Measurements from ENCODE around the gene LIPK. TPM values are rescaled to one million over a fixed set of nuclear protein-coding genes. Genes with fewer than 3 reads are reported as not detected.
"Not testable (repeated sequence)": the region's sequence is repeated elsewhere in the genome, so short reads cannot be mapped to it uniquely, and the experiment has no call there.

LIPK gene
- total RNA-seq, 4 donors from 2014 or later = not detected

DNA sequence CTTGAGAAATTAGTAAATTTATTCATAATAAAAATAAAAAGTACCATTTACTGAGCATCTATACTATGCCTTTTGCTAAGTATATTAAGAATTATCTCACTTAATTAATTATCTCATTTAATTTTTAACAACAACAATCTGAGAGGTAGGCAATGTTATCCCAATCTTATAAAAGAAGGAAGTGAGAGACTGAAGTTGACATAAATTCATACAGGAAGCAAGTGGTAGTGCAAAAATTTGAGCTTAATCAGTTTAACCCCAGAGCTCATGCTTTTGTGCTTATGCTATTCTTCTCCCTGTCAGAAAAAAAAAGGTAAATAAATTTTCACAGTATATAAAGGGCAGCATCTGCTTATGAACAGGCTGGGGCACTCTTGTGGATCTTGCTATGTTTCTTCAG is 44.5 kb upstream of the LIPK start:
- DNase-seq (ENCODE audit: extremely low spot score) = no peak
- H3K9me3 ChIP-seq = no peaks in the 10 kb centered on the region
- no peaks in the 10 kb centered on the region for H3K4me1 ChIP-seq
- intact Hi-C loops (cut with DNase I) = no loop called here
- H3K27me3 ChIP-seq = no peaks in the 10 kb centered on the region
- H3K36me3 ChIP-seq = no peaks in the 10 kb centered on the region
- no peak for TF ChIP-seq POLR2A (IDR thresholded peaks at IDR 0.05; ENCODE audit: low read depth)
- TF ChIP-seq EP300 (IDR thresholded peaks at IDR 0.05) = no peak
- TF ChIP-seq, protein P1, sequence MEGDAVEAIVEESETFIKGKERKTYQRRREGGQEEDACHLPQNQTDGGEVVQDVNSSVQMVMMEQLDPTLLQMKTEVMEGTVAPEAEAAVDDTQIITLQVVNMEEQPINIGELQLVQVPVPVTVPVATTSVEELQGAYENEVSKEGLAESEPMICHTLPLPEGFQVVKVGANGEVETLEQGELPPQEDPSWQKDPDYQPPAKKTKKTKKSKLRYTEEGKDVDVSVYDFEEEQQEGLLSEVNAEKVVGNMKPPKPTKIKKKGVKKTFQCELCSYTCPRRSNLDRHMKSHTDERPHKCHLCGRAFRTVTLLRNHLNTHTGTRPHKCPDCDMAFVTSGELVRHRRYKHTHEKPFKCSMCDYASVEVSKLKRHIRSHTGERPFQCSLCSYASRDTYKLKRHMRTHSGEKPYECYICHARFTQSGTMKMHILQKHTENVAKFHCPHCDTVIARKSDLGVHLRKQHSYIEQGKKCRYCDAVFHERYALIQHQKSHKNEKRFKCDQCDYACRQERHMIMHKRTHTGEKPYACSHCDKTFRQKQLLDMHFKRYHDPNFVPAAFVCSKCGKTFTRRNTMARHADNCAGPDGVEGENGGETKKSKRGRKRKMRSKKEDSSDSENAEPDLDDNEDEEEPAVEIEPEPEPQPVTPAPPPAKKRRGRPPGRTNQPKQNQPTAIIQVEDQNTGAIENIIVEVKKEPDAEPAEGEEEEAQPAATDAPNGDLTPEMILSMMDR (IDR thresholded peaks at IDR 0.05) = no peak
- TF ChIP-seq POLR2AphosphoS5 (IDR thresholded peaks at IDR 0.05) = no peak
- no peak overlapping the region for H3K27ac ChIP-seq (replicated peaks in 1 of 4)
- H3K4me3 ChIP-seq = no peak overlapping the region

DNA sequence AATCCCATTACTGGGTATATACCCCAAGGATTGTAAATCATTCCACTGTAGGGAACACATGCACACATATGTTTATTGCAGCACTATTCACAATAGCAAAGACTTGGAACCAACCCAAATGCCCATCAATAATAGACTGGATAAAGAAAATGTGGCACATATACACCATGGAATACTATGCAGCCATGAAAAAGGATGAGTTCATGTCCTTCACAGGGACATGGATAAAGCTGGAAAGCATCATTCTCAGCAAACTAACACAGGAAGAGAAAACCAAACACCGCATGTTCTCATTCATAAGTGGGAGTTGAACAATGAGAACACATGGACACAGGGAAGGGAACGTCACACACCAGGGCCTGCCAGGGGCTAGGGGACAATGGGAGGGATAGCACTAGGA is 42.9 kb upstream of the LIPK start:
- H3K27ac ChIP-seq (replicated peaks in 1 of 4); H3K36me3 ChIP-seq; H3K4me1 ChIP-seq; DNase-seq (ENCODE audit: extremely low spot score); intact Hi-C loops (cut with DNase I); H3K27me3 ChIP-seq; H3K4me3 ChIP-seq; H3K9me3 ChIP-seq: not testable (repeated sequence)
- WGBS = 91% methylated on average over 2 of the region's 2 CpGs

DNA sequence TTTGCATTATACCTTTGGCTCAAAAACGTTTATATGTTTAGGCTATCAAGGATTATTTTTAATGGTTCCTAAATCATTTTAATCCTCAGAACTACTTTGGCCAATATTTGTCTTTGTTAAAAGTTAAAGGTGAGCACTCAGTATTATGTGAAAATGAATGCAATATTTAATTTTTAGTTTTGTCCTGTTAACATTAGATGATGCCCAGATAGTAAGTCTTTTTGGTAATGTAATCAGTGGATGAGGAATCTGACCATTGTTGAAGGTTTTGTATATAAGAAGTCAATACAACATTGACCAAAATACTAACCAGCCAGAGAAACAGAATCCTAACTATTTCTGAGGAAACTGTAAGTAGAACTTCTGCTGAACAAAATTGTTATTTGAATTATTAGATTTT is 41.9 kb upstream of the LIPK start, which contains the start of gene LIPF:
LIPF (plus strand) TSS at position 301 of the 400 bp plus-strand sequence. CDS start 2,856 bp downstream, outside the sequence.
- WGBS = 28% methylated on average over 1 of the region's 1 CpG
- intact Hi-C loops (cut with DNase I) = no loop called here
- TF ChIP-seq EP300 (IDR thresholded peaks at IDR 0.05) (no peak), POLR2A (IDR thresholded peaks at IDR 0.05; ENCODE audit: low read depth) (no peak), POLR2AphosphoS5 (IDR thresholded peaks at IDR 0.05) (no peak)
- TF ChIP-seq, protein P1 (IDR thresholded peaks at IDR 0.05) = no peak
- Histone ChIP-seq H3K9me3 (no peaks in the 10 kb centered on the region), H3K36me3 (no peaks in the 10 kb centered on the region), H3K4me3 (no peak within 1 kb of the TSS), H3K27ac (replicated peaks in 1 of 4) (no peak within 1 kb of the TSS), H3K4me1 (no peaks in the 10 kb centered on the region), H3K27me3 (no peaks in the 10 kb centered on the region)
- DNase-seq (ENCODE audit: extremely low spot score) = no peak

DNA sequence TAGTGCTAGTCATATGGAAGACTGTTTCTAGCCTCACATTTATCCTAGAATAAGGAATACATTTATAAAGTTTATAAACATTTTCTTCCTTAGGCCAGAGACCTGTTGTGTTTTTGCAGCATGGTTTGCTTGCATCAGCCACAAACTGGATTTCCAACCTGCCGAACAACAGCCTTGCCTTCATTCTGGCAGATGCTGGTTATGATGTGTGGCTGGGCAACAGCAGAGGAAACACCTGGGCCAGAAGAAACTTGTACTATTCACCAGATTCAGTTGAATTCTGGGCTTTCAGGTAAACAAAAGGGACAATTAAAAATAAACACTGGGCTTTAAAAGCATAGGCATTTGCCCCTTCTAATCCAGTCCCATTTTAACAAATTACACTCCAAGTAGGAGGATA is 37.6 kb upstream of the LIPK start:
- H3K4me3 ChIP-seq = no peak overlapping the region
- WGBS = 75% methylated on average over 1 of the region's 1 CpG
- no peak overlapping the region for H3K27ac ChIP-seq (replicated peaks in 1 of 4)
- no peaks in the 10 kb centered on the region for H3K4me1 ChIP-seq
- no peaks in the 10 kb centered on the region for H3K9me3 ChIP-seq
- H3K36me3 ChIP-seq = no peaks in the 10 kb centered on the region
- intact Hi-C loops (cut with DNase I) = no loop called here
- no peaks in the 10 kb centered on the region for H3K27me3 ChIP-seq
- TF ChIP-seq POLR2A (IDR thresholded peaks at IDR 0.05; ENCODE audit: low read depth) = no peak
- TF ChIP-seq EP300 (IDR thresholded peaks at IDR 0.05) = no peak
- TF ChIP-seq, protein P1 (IDR thresholded peaks at IDR 0.05) = no peak
- no peak for TF ChIP-seq POLR2AphosphoS5 (IDR thresholded peaks at IDR 0.05)
- no peak for DNase-seq (ENCODE audit: extremely low spot score)

DNA sequence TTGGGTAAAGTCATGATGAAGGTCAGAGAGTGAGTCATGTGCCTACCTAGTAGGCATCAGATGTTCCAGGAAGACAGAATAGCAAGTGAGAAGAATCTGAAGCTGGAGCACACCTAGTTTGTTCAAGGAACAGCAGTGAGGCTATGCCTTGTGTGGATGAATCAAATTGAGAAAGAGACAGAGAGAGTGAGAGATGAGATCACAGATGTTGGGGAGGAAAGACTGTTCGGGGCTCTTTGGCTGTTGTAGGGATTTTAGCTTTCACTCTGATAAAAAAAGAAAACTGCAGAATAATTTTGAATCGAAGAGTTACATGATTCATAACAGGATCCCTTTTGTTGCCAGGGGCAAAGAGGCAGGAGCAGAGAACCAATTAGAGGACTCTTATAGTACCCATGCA is 35.6 kb upstream of the LIPK start:
- no peaks in the 10 kb centered on the region for H3K36me3 ChIP-seq
- no peaks in the 10 kb centered on the region for H3K9me3 ChIP-seq
- WGBS = 98% methylated on average over 2 of the region's 2 CpGs
- intact Hi-C loops (cut with DNase I) = no loop called here
- no peaks in the 10 kb centered on the region for H3K27me3 ChIP-seq
- TF ChIP-seq, protein P1 (IDR thresholded peaks at IDR 0.05) = no peak
- TF ChIP-seq POLR2A (IDR thresholded peaks at IDR 0.05; ENCODE audit: low read depth) (no peak), POLR2AphosphoS5 (IDR thresholded peaks at IDR 0.05) (no peak), EP300 (IDR thresholded peaks at IDR 0.05) (no peak)
- no peak for DNase-seq (ENCODE audit: extremely low spot score)
- H3K27ac ChIP-seq (replicated peaks in 1 of 4) = no peak overlapping the region
- H3K4me1 ChIP-seq = no peaks in the 10 kb centered on the region
- no peak overlapping the region for H3K4me3 ChIP-seq
